NCI-H2227 treated with DMSO at 0.1 percent for 48 hours (cell line): ENCODE measurements around the gene NPAS3.
A peak's percentile ranks its signal among the peaks of the same experiment; 100 is the strongest.

ENCODE experiments used
- DNase-seq: peaks from one replicate; lab custom pipeline; 2025; lab: John Stamatoyannopoulos, UW

The NPAS3 gene

DNA sequence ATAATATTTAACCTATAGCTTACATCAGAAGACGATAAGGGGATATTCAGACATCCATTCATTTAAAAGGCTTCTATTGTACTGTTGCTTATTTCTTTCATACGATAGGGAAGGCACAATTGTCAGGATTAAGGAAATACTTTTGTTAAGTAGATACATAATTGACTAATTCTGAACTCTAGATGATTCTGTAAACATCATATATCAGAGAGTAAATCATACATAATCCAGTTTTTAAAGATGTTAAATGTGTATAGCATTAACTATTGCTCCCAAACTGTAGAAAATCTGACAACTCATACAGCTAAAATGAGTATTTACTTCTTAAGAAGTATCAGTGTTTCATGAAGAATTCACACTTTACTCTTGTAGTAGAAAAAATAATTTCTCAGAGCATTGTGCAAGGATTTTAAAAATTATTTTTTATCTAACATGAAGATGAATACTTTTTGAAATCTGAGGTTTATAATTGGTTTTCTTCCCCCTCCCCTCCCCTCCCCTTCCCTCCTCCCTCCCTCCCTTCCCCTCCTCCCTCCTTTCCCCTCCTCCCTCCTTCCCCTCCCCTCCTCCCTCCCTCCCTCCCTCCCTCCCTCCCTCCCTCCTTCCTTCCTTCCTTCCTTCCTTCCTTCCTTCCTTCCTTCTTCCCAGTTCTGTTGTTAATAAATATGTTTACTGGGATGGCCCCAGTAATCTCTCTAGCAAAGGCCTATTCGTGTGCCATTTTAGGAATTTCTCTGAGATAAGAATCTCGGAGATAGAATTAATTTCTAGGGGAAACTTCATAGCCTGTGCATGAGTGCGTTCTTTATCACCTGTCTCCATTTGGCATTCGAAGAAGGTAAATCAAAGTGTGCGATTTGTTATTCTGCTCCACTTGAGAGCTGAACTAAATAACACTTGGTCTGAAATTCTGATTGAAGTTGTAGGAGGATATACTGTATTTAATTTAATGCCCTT is 2.3 kb downstream of the NPAS3 start:
- no peak for DNase-seq

- no peak for DNase-seq
Observed at GRCh38 chr14:32941668-32942065, 3.0 kb downstream of the NPAS3 start.

- no peak for DNase-seq
Observed at GRCh38 chr14:32947081-32947480, 8.4 kb downstream of the NPAS3 start.

DNA sequence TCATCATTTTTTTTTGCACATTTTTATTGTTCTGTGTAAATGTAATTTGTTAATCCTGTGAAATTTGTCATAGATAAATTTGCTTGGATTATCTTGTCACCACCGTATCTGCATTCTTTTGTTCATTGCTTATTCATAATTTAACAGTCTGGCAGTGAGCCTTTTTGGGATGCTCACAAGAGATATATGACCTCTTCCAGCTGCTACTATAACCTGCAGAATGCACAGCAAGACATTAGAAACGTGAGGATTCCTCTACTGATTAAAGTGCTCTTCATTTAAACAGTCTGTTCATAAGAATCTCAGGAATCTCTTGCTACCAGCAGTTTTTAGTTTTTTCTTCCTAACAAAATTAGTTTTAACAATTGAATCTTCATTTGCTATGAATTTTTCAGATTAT is 9.1 kb downstream of the NPAS3 start:
- no peak for DNase-seq

DNA sequence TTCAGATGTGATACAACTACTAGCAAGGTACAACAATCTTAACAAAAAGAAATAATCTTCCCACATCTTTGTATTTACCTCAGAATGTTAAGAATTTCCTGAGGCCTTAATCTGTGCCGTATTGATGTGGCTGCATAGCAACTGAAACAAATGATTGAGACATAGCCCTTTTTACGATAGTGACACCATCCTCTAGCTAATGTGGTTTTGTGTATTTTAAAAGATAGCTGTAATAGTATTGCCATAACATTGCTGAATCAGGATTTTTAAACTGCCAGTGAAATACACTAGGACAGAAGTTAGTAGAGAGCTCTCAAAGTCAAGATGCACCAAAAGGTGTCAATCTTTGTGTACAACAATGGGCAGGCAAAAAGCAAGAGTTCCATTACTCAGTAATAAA is 11.9 kb downstream of the NPAS3 start:
- DNase-seq = no peak

DNA sequence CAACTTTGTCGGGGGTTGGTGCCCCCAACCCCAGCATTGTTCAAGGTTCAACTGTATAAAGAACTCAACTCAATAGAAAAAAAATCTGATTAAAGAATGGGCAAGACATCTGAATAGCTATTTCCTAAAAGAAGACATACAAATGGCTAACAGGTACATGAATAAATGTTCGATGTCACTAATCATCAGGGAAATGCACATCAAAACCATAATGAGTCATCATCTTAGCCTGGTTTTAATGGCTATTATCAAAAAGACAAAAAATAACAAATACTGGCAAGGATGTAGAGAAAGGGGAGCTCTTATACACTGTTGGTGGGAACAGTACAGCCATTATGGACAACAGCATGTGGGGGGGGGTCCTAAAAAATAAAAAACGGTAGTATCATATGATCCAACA is 28.7 kb downstream of the NPAS3 start:
- DNase-seq = no peak

GRCh38 chr14:32968972-32969544 is 30.4 kb downstream of the NPAS3 start:
- no peak for DNase-seq

DNA sequence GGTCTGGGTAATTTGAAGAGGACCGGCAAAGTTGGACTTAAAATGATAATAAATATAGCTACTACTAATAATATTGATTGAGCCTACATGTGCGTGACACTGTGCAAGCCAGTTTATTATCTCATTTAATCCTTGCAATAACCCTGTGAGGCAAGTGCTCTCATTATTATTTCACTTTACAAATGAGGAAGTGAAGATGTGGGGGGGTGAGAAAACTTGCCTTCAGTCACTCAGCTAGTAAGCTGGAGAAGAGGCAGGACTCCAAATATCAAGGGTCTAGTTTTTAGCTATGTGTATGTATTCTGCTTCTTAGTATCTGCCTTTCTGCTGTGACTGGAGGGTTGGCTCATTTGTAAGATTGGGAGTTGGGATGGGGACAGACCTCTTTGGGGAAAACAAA is 39.2 kb downstream of the NPAS3 start:
- no peak for DNase-seq

GRCh38 chr14:32978691-32979255 is 40.1 kb downstream of the NPAS3 start:
- DNase-seq = peak; percentile 29

- DNase-seq = no peak
Observed at GRCh38 chr14:32980178-32980901, 41.7 kb downstream of the NPAS3 start.

- DNase-seq = peak; percentile 53
Observed at GRCh38 chr14:32980902-32981501, 42.3 kb downstream of the NPAS3 start.

GRCh38 chr14:32984241-32984930 is 45.7 kb downstream of the NPAS3 start:
- DNase-seq = no peak

GRCh38 chr14:32985866-32986265 is 47.2 kb downstream of the NPAS3 start:
- DNase-seq = no peak

DNA sequence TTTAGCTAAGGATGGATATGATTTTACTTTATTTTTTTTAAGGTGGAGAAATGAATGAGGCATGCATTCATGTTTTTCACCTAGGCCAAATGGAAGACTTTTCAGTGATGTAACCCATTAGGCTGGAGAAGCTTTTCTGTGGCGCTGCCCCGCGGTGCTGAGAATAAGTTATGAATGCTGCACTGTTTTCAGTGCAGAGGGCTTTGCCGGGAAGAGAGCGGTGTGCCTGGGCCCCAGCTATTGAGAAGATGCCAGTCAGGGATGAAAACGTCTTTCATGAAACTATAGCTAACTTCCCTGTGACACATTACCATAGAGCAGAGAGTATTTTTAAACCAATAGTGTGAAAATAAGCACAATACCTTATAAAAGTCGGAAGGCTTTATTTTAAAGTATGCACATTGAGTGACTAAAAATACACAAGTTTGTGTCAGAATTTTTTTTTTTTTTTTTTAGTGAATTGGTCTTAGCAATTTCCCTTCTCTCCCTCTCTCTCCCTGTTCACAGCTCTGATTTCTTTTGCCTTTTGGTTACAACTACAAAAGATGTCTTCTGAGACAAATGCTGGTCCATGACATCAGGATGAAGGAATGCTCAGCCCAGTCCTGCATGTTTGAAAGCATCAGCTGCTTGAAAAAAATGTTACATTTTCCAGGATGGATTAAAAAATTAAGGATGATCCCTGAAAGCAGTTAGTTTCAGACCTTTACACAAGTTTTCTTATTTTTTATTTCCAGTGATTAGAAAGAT is 48.3 kb downstream of the NPAS3 start:
- peak; percentile 59 for DNase-seq

DNA sequence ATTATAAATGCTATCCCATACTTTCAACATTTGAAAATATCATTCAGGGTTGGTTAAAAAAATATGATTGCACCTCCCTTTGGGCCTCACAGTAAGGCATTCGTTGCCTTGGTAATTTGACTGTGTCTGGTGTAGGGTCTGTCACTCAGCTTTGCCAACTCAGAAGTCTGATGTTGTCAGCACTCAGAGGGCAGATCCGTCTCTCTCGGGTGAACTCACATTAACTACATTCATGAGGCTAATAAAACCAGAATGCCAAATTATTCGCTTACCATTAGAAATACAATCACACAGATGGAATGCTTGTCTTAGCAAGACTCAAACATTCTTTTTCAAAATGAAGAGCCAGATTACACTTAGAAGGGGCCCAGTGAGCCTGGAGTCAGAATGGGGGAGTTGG is 53.0 kb downstream of the NPAS3 start:
- DNase-seq = no peak

DNA sequence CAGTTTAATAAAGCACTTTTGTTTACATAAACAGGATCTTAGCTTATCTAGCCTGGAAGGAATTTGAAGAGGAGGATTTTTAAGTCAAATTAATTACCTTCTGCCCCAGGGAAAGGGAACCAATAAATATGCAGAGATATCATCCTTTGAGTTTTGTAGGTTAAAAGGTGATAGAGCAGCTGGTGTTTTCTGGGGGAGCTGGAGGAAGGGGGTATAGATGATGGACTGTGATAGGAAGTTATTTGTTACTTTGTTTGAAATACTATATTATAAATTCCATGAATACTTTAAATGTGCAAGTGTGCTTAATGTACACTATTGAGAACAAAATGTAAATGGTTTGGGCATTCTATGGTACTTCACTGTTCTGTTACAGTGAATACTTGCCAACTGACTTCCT is 55.2 kb downstream of the NPAS3 start:
- DNase-seq = no peak

GRCh38 chr14:32996343-32996742 is 57.7 kb downstream of the NPAS3 start:
- no peak for DNase-seq

DNA sequence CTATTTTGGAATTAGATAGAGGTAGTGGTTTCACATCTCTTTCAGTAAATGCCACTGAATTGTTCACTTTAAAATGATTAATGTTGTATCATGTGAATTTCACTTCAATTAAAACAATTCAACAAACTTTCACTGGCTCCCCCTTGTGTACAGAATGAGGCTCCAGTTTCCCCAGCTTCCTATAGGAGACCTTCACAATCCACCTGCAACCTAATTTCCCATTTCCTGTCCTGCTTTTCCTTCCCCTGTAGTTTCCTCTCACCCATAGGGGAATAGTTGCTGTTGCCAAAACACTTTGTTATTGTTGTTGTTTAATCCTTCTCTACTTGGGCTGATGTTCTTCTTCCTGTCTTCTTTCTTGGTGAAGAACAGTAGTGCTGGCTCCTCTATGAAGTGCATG is 59.8 kb downstream of the NPAS3 start:
- DNase-seq = no peak

GRCh38 chr14:33009673-33010072 is 71.0 kb downstream of the NPAS3 start:
- no peak for DNase-seq

- no peak for DNase-seq
Observed at GRCh38 chr14:33010495-33010894, 71.8 kb downstream of the NPAS3 start.

DNA sequence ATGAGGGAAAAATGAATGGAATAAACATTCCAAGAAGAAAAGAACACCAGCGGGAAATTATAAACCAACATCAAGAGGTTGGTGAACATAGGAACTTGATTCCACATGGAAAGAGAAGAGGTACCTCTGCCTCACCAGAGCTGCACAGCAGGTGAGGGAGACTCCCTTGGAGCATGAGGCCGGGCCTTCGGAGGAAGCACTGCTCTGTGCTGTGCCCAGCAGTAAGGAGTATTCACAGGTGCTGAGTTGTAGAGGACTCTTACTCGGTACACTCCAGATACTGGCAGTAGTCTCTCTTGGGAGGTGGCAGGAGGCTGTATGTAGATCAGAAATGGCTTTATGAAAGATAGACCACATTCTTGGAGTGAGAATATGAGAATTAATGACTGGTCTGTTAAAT is 76.0 kb downstream of the NPAS3 start:
- no peak for DNase-seq
